ENCODE measurements around the gene ITGB1. TPM values are rescaled to one million over a fixed set of nuclear protein-coding genes. Genes with fewer than 3 reads are reported as not detected.

ITGB1 gene
- total RNA-seq, 1 donor from 2014 or later, result 193 TPM

DNA sequence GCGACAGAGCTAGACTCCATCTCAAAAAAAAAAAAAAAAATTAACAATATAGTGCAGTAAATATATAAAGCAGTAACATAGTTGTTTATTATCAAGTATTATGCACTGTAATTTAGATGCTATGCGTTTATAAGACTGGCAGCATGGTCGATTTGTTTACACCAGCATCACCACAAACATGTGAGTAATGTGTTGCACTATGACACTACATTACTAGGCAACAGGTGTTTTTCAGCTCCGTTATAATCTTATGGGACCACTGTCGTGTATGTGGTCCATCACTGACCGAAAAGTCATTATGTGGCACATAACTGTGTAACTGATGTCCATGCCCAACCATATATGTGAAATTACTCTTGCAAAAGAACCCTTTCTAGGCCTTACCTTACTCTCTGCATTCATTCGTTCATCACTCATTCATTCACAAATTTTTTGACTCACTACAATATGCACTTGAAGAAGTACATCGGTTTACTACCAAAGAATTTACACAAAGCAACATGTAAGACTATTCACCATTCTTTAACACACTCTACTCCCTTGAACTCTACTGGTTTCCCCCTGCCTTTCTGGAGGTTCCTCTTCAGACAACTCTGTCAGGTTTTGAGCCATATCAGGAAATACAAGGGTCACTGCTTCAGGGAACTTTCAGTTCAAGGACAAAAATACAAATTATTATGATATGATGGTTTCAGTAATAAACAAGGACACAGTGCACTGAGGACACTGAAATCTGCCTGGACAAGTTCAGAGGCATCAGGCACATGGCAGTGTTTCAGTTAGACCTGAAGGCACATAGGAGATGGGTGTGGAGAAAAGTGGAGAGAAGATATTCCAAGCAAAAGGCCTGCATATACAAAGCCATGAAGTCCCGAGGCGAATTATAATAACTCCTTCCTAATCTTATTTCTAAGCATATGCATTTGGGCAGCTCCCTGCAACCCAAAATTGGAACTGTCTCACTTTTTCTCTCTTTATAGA lies 17.4 kb downstream of the ITGB1 start:
- Histone ChIP-seq H3K27me3 (no peaks in the 10 kb centered on the region), H3K9me3 (no peaks in the 10 kb centered on the region), H3K4me1 (peaks cover 80% of the 10 kb centered on the region), H3K27ac (peak overlapping the region; percentile 6), H3K36me3 (peaks cover 0 to 4% of the 10 kb centered on the region in 2 donors), H3K4me3 (no peak overlapping the region)
- intact Hi-C loops (cut with DNase I), result no loop called here
- no peak for DNase-seq (ENCODE audit: extremely low spot score in 2 of 2)
- TF ChIP-seq POLR2A (IDR thresholded peaks at IDR 0.05) (no peak), POLR2AphosphoS5 (IDR thresholded peaks at IDR 0.05; ENCODE audit: insufficient read depth in 1 of 2, low read depth in 1 of 2) (no peak)
- TF ChIP-seq, protein P1, sequence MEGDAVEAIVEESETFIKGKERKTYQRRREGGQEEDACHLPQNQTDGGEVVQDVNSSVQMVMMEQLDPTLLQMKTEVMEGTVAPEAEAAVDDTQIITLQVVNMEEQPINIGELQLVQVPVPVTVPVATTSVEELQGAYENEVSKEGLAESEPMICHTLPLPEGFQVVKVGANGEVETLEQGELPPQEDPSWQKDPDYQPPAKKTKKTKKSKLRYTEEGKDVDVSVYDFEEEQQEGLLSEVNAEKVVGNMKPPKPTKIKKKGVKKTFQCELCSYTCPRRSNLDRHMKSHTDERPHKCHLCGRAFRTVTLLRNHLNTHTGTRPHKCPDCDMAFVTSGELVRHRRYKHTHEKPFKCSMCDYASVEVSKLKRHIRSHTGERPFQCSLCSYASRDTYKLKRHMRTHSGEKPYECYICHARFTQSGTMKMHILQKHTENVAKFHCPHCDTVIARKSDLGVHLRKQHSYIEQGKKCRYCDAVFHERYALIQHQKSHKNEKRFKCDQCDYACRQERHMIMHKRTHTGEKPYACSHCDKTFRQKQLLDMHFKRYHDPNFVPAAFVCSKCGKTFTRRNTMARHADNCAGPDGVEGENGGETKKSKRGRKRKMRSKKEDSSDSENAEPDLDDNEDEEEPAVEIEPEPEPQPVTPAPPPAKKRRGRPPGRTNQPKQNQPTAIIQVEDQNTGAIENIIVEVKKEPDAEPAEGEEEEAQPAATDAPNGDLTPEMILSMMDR (IDR thresholded peaks at IDR 0.05), result no peak

DNA sequence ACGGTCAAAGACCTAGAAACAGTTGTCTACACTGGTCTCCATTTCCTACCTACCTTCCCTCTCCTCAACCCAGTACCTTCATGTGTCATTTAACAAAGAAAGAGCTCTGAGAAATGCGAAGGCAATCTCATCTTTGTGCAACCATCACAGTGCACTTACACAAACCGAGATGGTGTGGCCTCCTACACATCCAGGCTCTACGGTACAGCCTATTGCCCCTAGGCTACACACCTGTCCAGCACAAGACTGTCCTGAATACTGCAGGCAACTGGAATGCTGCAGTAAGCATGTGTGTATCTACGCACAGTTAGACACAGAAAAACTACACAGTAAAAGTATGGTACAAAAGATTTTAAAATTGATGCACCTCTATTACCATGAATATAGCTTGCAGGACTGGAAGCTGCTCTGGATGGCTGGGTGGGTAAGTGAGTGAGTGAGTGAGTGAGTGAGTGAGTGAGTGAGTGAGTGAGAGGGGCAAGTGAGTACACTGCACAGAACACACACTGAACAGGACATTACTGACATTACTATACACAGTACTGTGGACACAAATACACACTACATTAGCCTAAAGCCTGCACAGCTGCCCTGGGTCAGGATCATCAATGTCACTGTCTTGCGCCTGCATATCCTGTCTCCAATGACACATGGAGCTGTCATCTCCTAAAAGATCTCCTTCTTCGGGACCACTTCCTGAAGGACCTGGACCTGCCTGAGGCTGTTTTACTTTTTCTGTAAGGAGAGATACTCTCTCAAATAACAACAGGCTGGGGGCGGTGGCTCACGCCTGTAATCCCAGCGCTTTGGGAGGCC lies 18.5 kb downstream of the ITGB1 start:
- TF ChIP-seq POLR2A (IDR thresholded peaks at IDR 0.05) (no peak), POLR2AphosphoS5 (IDR thresholded peaks at IDR 0.05; ENCODE audit: insufficient read depth in 1 of 2, low read depth in 1 of 2) (no peak)
- TF ChIP-seq, protein P1 (IDR thresholded peaks at IDR 0.05), result no peak
- Histone ChIP-seq H3K27ac (peak overlapping the region; percentile 42), H3K9me3 (no peaks in the 10 kb centered on the region), H3K4me3 (no peak overlapping the region), H3K36me3 (peaks cover 0 to 13% of the 10 kb centered on the region in 2 donors), H3K4me1 (peaks cover 75% of the 10 kb centered on the region), H3K27me3 (no peaks in the 10 kb centered on the region)
- intact Hi-C loops (cut with DNase I), result no loop called here
- no peak for DNase-seq (ENCODE audit: extremely low spot score in 2 of 2)

DNA sequence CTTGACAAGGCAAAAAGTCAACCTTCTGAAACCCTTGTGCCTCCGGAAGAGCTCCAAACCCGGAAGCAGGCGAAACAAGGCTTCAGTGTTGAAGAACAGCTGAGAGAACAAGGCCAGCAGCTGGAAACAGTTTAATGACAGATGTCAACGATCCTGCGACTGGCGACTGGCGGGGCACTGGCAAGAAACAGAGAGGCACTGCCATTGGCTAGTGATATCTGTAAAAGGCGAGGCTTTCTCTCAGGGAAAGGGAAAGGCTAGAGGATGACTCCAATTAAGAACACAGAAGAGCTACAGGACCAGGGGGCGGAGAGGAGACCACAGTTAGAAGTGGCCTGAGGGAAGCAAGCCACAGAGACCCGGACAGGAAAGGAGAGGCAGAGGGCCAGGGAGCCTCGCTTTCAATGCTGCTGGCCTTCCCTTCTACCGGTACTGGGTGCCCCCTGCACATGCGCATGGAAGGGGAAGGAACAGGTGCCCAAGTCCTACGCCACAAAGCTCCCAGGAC lies 19.4 kb downstream of the ITGB1 start:
- intact Hi-C loops (cut with DNase I), result no loop called here
- H3K4me3 ChIP-seq, result no peak overlapping the region

GRCh38 chr10:32937911-32938424 lies 20.1 kb downstream of the ITGB1 start:
- Histone ChIP-seq H3K36me3 (peaks cover 0 to 17% of the 10 kb centered on the region in 2 donors), H3K4me1 (peaks cover 61% of the 10 kb centered on the region), H3K9me3 (no peaks in the 10 kb centered on the region), H3K4me3 (no peak overlapping the region), H3K27ac (peak overlapping the region; percentile 42), H3K27me3 (no peaks in the 10 kb centered on the region)
- no peak for TF ChIP-seq POLR2AphosphoS5 (IDR thresholded peaks at IDR 0.05; ENCODE audit: insufficient read depth in 1 of 2, low read depth in 1 of 2)
- TF ChIP-seq POLR2A (IDR thresholded peaks at IDR 0.05), result no peak
- TF ChIP-seq, protein P1 (IDR thresholded peaks at IDR 0.05), result no peak
- intact Hi-C loops (cut with DNase I), result no loop called here
- no peak for DNase-seq (ENCODE audit: extremely low spot score in 2 of 2)

More for the DNA sequence above, 19.4 kb downstream of the ITGB1 start:
- H3K27me3 ChIP-seq, result no peaks in the 10 kb centered on the region
- no peaks in the 10 kb centered on the region for H3K9me3 ChIP-seq
- H3K27ac ChIP-seq, result peak overlapping the region; percentile 42
- H3K4me1 ChIP-seq, result peaks cover 66% of the 10 kb centered on the region
- H3K36me3 ChIP-seq, result peaks cover 0 to 13% of the 10 kb centered on the region in 2 donors
- DNase-seq (ENCODE audit: extremely low spot score in 2 of 2), result no peak
- TF ChIP-seq POLR2AphosphoS5 (IDR thresholded peaks at IDR 0.05; ENCODE audit: insufficient read depth in 1 of 2, low read depth in 1 of 2), result no peak
- TF ChIP-seq POLR2A (IDR thresholded peaks at IDR 0.05), result no peak

DNA sequence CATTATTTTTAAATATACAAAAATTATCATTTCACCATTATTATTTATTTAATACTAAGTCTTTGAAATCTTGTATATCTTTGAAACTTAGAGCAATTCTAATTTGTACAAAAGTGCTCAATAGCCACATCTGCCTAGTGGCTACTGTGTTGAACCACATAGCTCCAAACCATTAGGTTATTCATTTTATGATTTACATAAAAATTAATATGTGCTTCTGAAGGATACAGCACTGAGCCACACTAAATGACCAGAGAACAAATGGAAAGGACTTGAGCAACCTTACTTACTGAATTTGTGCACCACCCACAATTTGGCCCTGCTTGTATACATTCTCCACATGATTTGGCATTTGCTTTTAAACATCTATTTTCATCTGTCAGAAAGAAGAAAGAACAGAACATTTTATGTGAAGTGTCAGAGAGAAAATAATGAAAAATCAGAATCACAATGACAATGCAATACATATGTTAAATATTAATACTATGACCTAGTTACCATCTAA lies 25.8 kb downstream of the ITGB1 start:
- H3K4me3 ChIP-seq, result no peak overlapping the region
- intact Hi-C loops (cut with DNase I), result no loop called here
- H3K36me3 ChIP-seq, result peaks cover 4 to 35% of the 10 kb centered on the region in 2 donors
- H3K9me3 ChIP-seq, result no peaks in the 10 kb centered on the region
- TF ChIP-seq POLR2AphosphoS5 (IDR thresholded peaks at IDR 0.05; ENCODE audit: insufficient read depth in 1 of 2, low read depth in 1 of 2) (no peak), POLR2A (IDR thresholded peaks at IDR 0.05) (no peak)
- TF ChIP-seq, protein P1 (IDR thresholded peaks at IDR 0.05), result no peak
- peaks cover 23% of the 10 kb centered on the region for H3K4me1 ChIP-seq
- H3K27me3 ChIP-seq, result no peaks in the 10 kb centered on the region
- no peak for DNase-seq (ENCODE audit: extremely low spot score in 2 of 2)
- no peak overlapping the region for H3K27ac ChIP-seq
